ENCODE data around the gene BCDIN3D. TPM values are rescaled to one million over a fixed set of nuclear protein-coding genes. Genes with fewer than 3 reads are reported as not detected.

Gene BCDIN3D
- total RNA-seq, 4 donors from 2014 or later: 3.2 to 7.4 (median 6.3) TPM

GRCh38 chr12:49806877-49807276 is 36.0 kb downstream of the BCDIN3D start:
- H3K4me3 ChIP-seq (ENCODE audit: low read depth, poor library complexity, severe bottlenecking): no peak overlapping the region
- WGBS, 2 donors: 92 to 95% methylated on average over 7 of the region's 7 CpGs
- intact Hi-C loops (cut with DNase I; ENCODE audit: low total_unique reads): no loop called here
- DNase-seq (ENCODE audit: low spot score in 2 of 2): no peak
- TF ChIP-seq POLR2A (IDR thresholded peaks at IDR 0.05): no peak
- TF ChIP-seq, protein P1, sequence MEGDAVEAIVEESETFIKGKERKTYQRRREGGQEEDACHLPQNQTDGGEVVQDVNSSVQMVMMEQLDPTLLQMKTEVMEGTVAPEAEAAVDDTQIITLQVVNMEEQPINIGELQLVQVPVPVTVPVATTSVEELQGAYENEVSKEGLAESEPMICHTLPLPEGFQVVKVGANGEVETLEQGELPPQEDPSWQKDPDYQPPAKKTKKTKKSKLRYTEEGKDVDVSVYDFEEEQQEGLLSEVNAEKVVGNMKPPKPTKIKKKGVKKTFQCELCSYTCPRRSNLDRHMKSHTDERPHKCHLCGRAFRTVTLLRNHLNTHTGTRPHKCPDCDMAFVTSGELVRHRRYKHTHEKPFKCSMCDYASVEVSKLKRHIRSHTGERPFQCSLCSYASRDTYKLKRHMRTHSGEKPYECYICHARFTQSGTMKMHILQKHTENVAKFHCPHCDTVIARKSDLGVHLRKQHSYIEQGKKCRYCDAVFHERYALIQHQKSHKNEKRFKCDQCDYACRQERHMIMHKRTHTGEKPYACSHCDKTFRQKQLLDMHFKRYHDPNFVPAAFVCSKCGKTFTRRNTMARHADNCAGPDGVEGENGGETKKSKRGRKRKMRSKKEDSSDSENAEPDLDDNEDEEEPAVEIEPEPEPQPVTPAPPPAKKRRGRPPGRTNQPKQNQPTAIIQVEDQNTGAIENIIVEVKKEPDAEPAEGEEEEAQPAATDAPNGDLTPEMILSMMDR (IDR thresholded peaks at IDR 0.05): no peak

GRCh38 chr12:49806321-49806813 is 36.5 kb downstream of the BCDIN3D start:
- WGBS, 2 donors: 79 to 80% methylated on average over 7 of the region's 7 CpGs
- DNase-seq (ENCODE audit: low spot score in 2 of 2): no peak
- no peak overlapping the region for H3K4me3 ChIP-seq (ENCODE audit: low read depth, poor library complexity, severe bottlenecking)
- TF ChIP-seq, protein P1 (IDR thresholded peaks at IDR 0.05): no peak
- no peak for TF ChIP-seq POLR2A (IDR thresholded peaks at IDR 0.05)
- intact Hi-C loops (cut with DNase I; ENCODE audit: low total_unique reads): no loop called here

- intact Hi-C loops (cut with DNase I; ENCODE audit: low total_unique reads): no loop called here
- 89 to 91% methylated on average over 5 of the region's 5 CpGs for WGBS, 2 donors
- TF ChIP-seq, protein P1 (IDR thresholded peaks at IDR 0.05): no peak
- no peak for TF ChIP-seq POLR2A (IDR thresholded peaks at IDR 0.05)
- no peak overlapping the region for H3K4me3 ChIP-seq (ENCODE audit: low read depth, poor library complexity, severe bottlenecking)
- no peak for DNase-seq (ENCODE audit: low spot score in 2 of 2)
Measured at GRCh38 chr12:49805409-49805808, 37.5 kb downstream of the BCDIN3D start.

DNA sequence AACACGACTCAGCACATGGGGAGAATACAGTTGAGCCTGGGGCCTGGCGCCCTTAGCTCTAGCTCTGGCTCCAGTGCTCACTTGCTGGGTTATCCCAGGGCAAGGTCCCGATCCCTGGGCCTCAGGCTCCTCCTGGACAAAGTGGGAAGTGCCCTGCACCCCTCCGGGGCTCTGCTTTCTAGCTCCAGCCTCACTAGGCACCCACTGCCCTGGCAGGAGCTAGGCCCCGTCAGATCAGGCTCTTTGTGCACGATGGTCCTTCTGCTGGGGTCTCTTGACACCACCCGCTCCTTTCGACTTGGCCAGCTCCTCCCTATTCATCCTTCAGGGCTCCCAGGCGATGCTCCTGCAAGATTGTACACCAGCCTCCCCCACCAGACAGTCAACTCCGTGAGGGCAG is 38.1 kb downstream of the BCDIN3D start:
- H3K4me3 ChIP-seq (ENCODE audit: low read depth, poor library complexity, severe bottlenecking): no peak overlapping the region
- TF ChIP-seq, protein P1 (IDR thresholded peaks at IDR 0.05): no peak
- no peak for TF ChIP-seq POLR2A (IDR thresholded peaks at IDR 0.05)
- intact Hi-C loops (cut with DNase I; ENCODE audit: low total_unique reads): no loop called here
- WGBS, 2 donors: 90 to 92% methylated on average over 10 of the region's 10 CpGs
- no peak for DNase-seq (ENCODE audit: low spot score in 2 of 2)

DNA sequence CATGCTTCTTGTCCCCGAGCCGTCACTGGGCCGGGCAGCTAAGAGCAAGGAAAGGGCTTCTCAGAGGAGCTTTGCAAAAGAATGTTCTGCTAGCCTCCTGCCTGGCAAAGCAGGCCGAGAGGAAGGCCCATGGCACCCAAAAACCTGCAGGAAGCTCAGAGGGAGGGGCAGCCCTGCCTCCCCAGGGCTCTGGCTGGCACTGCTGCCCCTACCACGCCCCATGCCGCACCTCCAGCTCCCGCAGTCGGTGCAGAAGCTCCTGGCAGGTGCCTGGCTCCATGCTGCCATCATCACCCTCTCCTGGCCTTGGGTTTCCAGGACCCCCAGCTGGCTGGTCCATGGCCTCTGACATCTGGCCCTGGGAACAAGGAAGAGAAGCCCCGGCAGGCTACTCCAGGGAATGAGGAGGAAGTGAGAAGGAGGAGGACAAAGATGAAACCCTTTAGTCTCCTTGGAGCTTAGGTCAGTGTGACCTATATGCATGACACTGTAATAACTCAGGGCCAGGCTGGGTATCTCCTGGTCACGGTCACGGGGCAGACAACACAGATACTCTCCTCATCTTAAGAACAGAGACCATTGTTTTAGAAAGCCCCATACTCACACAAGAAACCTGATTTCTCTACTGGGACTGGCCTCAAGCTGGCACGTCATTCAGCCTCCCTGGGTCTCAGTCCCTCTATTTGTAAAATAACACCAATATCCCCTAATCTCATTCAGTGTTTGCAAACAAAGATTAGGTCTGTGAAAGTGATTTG is 39.0 kb downstream of the BCDIN3D start:
- TF ChIP-seq POLR2A (IDR thresholded peaks at IDR 0.05): no peak
- TF ChIP-seq, protein P1 (IDR thresholded peaks at IDR 0.05): no peak
- no peak for DNase-seq (ENCODE audit: low spot score in 2 of 2)
- H3K4me3 ChIP-seq (ENCODE audit: low read depth, poor library complexity, severe bottlenecking): no peak overlapping the region
- WGBS, 2 donors: 59 to 64% methylated on average over 12 of the region's 12 CpGs
- intact Hi-C loops (cut with DNase I; ENCODE audit: low total_unique reads): no loop called here
